H1 (cell line): Measurements from ENCODE around the gene TMEM170A. TPM values are rescaled to one million over a fixed set of nuclear protein-coding genes. Genes with fewer than 3 reads are reported as not detected.
A peak's percentile ranks its signal among the peaks of the same experiment; 100 is the strongest.

ENCODE experiments used
- CTCF ChIA-PET: fragments of 300-600 bp; sonication (Branson Sonifier 250); formaldehyde crosslinking; loops from one replicate; lab custom pipeline; 2021; ENCODE audit not compliant: partially characterized antibody; lab: Charles Lee
- POLR2A ChIA-PET: fragments of 300-600 bp; sonication (Branson Sonifier 250); formaldehyde crosslinking; loops from one replicate; lab custom pipeline; 2021; ENCODE audit warnings: inconsistent platforms; ENCODE audit not compliant: partially characterized antibody; lab: Charles Lee
- DNase-seq, 2 experiments: peaks; one replicate each; pipeline versions ENCODE4 v3.0.0 to v3.0.0-alpha.2; 2010 to 2022; ENCODE audit warnings: low spot score in 2 of 2, low read depth in 1 of 2, mixed read lengths in 1 of 2
- FAIRE-seq: peaks from 2 replicates; lab custom pipeline; 2011; peaks lifted over from hg19 to GRCh38; lab: Jason Lieb, UNC
- H2AFZ ChIP-seq: 2 replicates; pipeline ENCODE4 v1.8.1; 2012; ENCODE audit warnings: low read length, inconsistent platforms
- H2AK5ac ChIP-seq: 2 replicates; pipeline ENCODE4 v1.6.1; 2013; ENCODE audit warnings: low read depth, low read length
- H2BK120ac ChIP-seq: replicated peaks from 2 replicates; pipeline ENCODE3; 2013; ENCODE audit warnings: low read depth, low read length, inconsistent platforms
- H2BK12ac ChIP-seq: 2 replicates; pipeline ENCODE4 v1.6.1; 2013; ENCODE audit warnings: low read depth, low read length
- H2BK15ac ChIP-seq: 2 replicates; pipeline ENCODE4 v1.6.1; 2013; ENCODE audit warnings: low read length
- H2BK20ac ChIP-seq: 2 replicates; pipeline ENCODE4 v1.6.1; 2013; ENCODE audit warnings: low read length
- H2BK5ac ChIP-seq: 2 replicates; pipeline ENCODE4 v1.6.1; 2013; ENCODE audit warnings: low read depth, low read length
- H3K14ac ChIP-seq: 2 replicates; pipeline ENCODE4 v1.6.1; 2013; ENCODE audit warnings: inconsistent platforms; ENCODE audit not compliant: insufficient read length
- H3K18ac ChIP-seq: 2 replicates; pipeline ENCODE4 v1.6.1; 2013; ENCODE audit warnings: low read length; ENCODE audit errors: extremely low read depth
- H3K23ac ChIP-seq: 2 replicates; pipeline ENCODE4 v1.6.1; 2013; ENCODE audit warnings: inconsistent platforms; ENCODE audit not compliant: insufficient read length
- H3K23me2 ChIP-seq: 2 replicates; pipeline ENCODE4 v1.6.1; 2013; ENCODE audit warnings: low read depth, low read length
- H3K27ac ChIP-seq: 2 replicates; pipeline ENCODE4 v1.6.1; 2011; ENCODE audit warnings: low read depth, low read length, inconsistent platforms
- H3K27me3 ChIP-seq, 4 experiments: replicated peaks in 1 of 4; 1 replicate in 1 of 4; 2 replicates in 3 of 4; pipeline versions ENCODE4 v1.6.1 to v1.8.1; 2011 to 2013; ENCODE audit warnings: low read length in 3 of 4, mild to moderate bottlenecking in 3 of 4, inconsistent platforms in 2 of 4, mixed read lengths in 2 of 4, moderate library complexity in 1 of 4; ENCODE audit not compliant: control insufficient read depth in 3 of 4, insufficient read depth in 3 of 4; ENCODE audit errors: extremely low read depth in 1 of 4
- H3K36me3 ChIP-seq, 4 experiments: 2 replicates each; pipeline versions ENCODE4 v1.6.1 to v1.8.1; 2011 to 2013; ENCODE audit warnings: mild to moderate bottlenecking in 4 of 4, low read length in 3 of 4, moderate library complexity in 2 of 4, control low read depth in 1 of 4, inconsistent platforms in 1 of 4; ENCODE audit not compliant: insufficient read depth in 4 of 4, control insufficient read depth in 2 of 4
- H3K4ac ChIP-seq: replicated peaks from 2 replicates; pipeline ENCODE3; 2013; ENCODE audit warnings: low read length, low read depth, mixed read lengths, inconsistent platforms; ENCODE audit not compliant: insufficient read length
- H3K4me1 ChIP-seq, 4 experiments: replicated peaks in 1 of 4; 1 replicate in 1 of 4; 2 replicates in 3 of 4; pipeline versions ENCODE4 v1.6.1 to v1.8.1; 2011 to 2013; ENCODE audit warnings: low read length in 3 of 4, inconsistent platforms in 2 of 4, mixed read lengths in 1 of 4; ENCODE audit not compliant: insufficient read depth in 4 of 4, control insufficient read depth in 3 of 4
- H3K4me2 ChIP-seq, 2 experiments: 2 replicates each; pipeline versions ENCODE4 v1.6.1 to v1.8.1; 2011 to 2013; ENCODE audit warnings: low read depth in 2 of 2, low read length in 2 of 2, control low read depth in 1 of 2, inconsistent platforms in 1 of 2, mild to moderate bottlenecking in 1 of 2; ENCODE audit not compliant: insufficient read depth in 1 of 2
- H3K4me3 ChIP-seq, 4 experiments: fragments of 200-600, 300-600 bp in 1 of 4; sonication (generic), shearing (Covaris generic), sonication (Bioruptor Twin) in 1 of 4; 2 replicates each; pipeline versions ENCODE4 v1.5.1 to v1.8.1; 2011 to 2016; ENCODE audit warnings: low read length in 4 of 4, low read depth in 3 of 4, control low read depth in 2 of 4, inconsistent platforms in 2 of 4, mild to moderate bottlenecking in 2 of 4, mixed read lengths in 1 of 4, moderate library complexity in 1 of 4; ENCODE audit not compliant: insufficient read depth in 2 of 4; ENCODE audit errors: extremely low read depth in 1 of 4
- H3K56ac ChIP-seq: replicated peaks from 2 replicates; pipeline ENCODE3; 2013; ENCODE audit warnings: low read depth, mild to moderate bottlenecking, mixed read lengths, low read length, inconsistent platforms; ENCODE audit not compliant: insufficient read length
- H3K79me1 ChIP-seq: 2 replicates; pipeline ENCODE4 v1.6.1; 2013; ENCODE audit warnings: low read depth, low read length, control low read depth
- H3K79me2 ChIP-seq, 2 experiments: 2 replicates each; pipeline versions ENCODE4 v1.6.1 to v1.8.1; 2012 to 2013; ENCODE audit warnings: low read length in 2 of 2, mild to moderate bottlenecking in 2 of 2, inconsistent platforms in 1 of 2; ENCODE audit not compliant: insufficient read depth in 2 of 2, control insufficient read depth in 1 of 2
- H3K9ac ChIP-seq, 4 experiments: replicated peaks in 1 of 4; 1 replicate in 1 of 4; 2 replicates in 3 of 4; pipeline versions ENCODE4 v1.6.1 to v1.8.1; 2011 to 2013; ENCODE audit warnings: low read depth in 3 of 4, low read length in 3 of 4, control low read depth in 2 of 4, mild to moderate bottlenecking in 2 of 4, moderate library complexity in 2 of 4, inconsistent platforms in 1 of 4; ENCODE audit errors: extremely low read depth in 1 of 4
- H3K9me3 ChIP-seq, 2 experiments: 2 replicates each; pipeline versions ENCODE4 v1.6.1 to v1.8.1; 2012 to 2013; ENCODE audit warnings: mild to moderate bottlenecking in 2 of 2, moderate library complexity in 2 of 2, control low read depth in 1 of 2, inconsistent platforms in 1 of 2, low read depth in 1 of 2, low read length in 1 of 2, mixed read lengths in 1 of 2; ENCODE audit not compliant: insufficient read depth in 2 of 2
- H4K20me1 ChIP-seq, 2 experiments: replicated peaks in 1 of 2; 2 replicates each; pipeline versions ENCODE3 to v1.8.1; 2011 to 2013; ENCODE audit warnings: inconsistent platforms in 2 of 2, low read length in 2 of 2, mild to moderate bottlenecking in 1 of 2; ENCODE audit not compliant: insufficient read depth in 2 of 2, control insufficient read depth in 1 of 2
- H4K5ac ChIP-seq: 2 replicates; pipeline ENCODE4 v1.6.1; 2013; ENCODE audit warnings: low read length, low read depth, mixed read lengths, inconsistent platforms; ENCODE audit not compliant: insufficient read length
- H4K8ac ChIP-seq: 2 replicates; pipeline ENCODE4 v1.8.0; 2013; ENCODE audit warnings: mild to moderate bottlenecking, moderate library complexity, low read length, inconsistent platforms; ENCODE audit not compliant: insufficient read depth; ENCODE audit errors: extremely low read depth
- H4K91ac ChIP-seq: replicated peaks from 2 replicates; pipeline ENCODE3; 2013; ENCODE audit warnings: low read length, mixed read lengths, inconsistent platforms; ENCODE audit not compliant: insufficient read length
- KDM1A ChIP-seq: fragments of 200-600, 300-600 bp; sonication (generic); IDR thresholded peaks from 2 replicates; pipeline ENCODE4 v1.7.1; 2016; ENCODE audit warnings: mild to moderate bottlenecking, low read length, borderline replicate concordance
- POLR2AphosphoS5 ChIP-seq: IDR thresholded peaks from 2 replicates; pipeline ENCODE4 v1.6.1; 2011; ENCODE audit warnings: low read depth, low read length
- WGBS, 2 experiments: shearing (Covaris generic) in 1 of 2; methylation state at CpG; one replicate each; pipeline versions ENCODE4 v1.1.6 to v1.1.7; 2013 to 2015; ENCODE audit warnings: low lambda C conversion rate in 2 of 2, mixed read lengths in 2 of 2, inconsistent platforms in 1 of 2, low coverage in 1 of 2, missing lambda C conversion rate in 1 of 2; ENCODE audit not compliant: insufficient replicate concordance in 2 of 2, insufficient coverage in 1 of 2, insufficient read length in 1 of 2; ENCODE audit errors: extremely low coverage in 1 of 2, missing lambda C conversion rate in 1 of 2; 5-methylcytosine and 5-hydroxymethylcytosine counted together
- polyA plus RNA-seq, 7 experiments: library from polyadenylated mRNA; depleted of rRNA in 3 of 7; stranded (reverse) in 5 of 7; unstranded in 2 of 7; fragments of >200 nt in 5 of 7; fragments of 200-250 nt in 2 of 7; gene quantifications; 1 replicate in 5 of 7; 2 replicates in 1 of 7; 4 replicates in 1 of 7; pipeline versions ENCODE4 v1.2.1 to v1.2.3, GENCODE V29; 2011 to 2013; ENCODE audit warnings: missing spikeins in 2 of 7, mixed read lengths in 2 of 7
- total RNA-seq: library from RNA; stranded (reverse); fragmentation: NEBNext Ultra II Directional; extraction: Animal tissue kit (Norgen Biotek cat#: 25700); gene quantifications from 2 replicates; pipeline ENCODE4 v1.2.1, GENCODE V29; 2021

The TMEM170A gene
- total and polyA plus RNA-seq, 2 of the 8 experiments (the other 6 are each of a cell fraction or from before 2014, with no cell fraction given), result 22.9 to 56.6 TPM

DNA sequence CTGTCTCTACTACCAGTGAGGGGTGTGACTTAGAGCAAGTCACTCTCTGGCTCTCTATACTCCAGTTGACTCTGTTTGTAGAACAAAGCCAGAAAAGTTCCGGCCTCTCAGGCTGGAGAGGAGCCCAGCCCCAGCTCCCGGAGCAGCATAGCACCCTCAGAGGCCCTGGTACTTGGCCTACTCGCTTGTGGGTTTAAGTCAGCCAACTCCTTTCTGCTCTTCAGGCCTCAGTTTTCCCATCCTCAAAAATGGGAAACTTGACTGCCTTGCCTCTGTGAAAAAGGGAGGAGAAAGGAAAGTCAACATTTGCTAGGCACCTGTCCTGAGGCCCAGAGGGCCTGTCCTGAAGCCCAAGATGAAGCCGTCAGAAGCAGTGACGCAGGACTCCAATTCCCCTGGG, 29.7 kb upstream of the TMEM170A start:
- Histone ChIP-seq H2BK120ac (no peak overlapping the region), H4K8ac (no peak overlapping the region), H4K5ac (no peak overlapping the region), H2AK5ac (no peak overlapping the region), H3K9ac (peak overlapping the region in 3 of 4 experiments; percentile 36 to 74 (median 71); a peak in 3 of 7 replicates), H3K4me2 (peak overlapping the region; percentile 72 to 84), H2BK20ac (no peak overlapping the region), H3K36me3 (0 out of 8 replicates have a peak, but pooled peaks cover 0 to 2% (median 0%) of the 10 kb centered on the region in 4 experiments), H3K27me3 (0 out of 7 replicates have a peak, but pooled peaks cover 0 to 2% (median 0%) of the 10 kb centered on the region in 4 experiments), H3K27ac (no peak overlapping the region), H4K91ac (no peak overlapping the region), H3K4me1 (peaks cover 0 to 6% (median under 1%) of the 10 kb centered on the region in 4 experiments; a peak in 3 of 7 replicates), H4K20me1 (peaks cover 0 to 5% of the 10 kb centered on the region in 2 experiments), H3K9me3 (no peaks in the 10 kb centered on the region), H3K23me2 (peaks cover 6% of the 10 kb centered on the region; the same call in 1 of the 2 replicates), H3K14ac (no peak overlapping the region), H3K18ac (no peak overlapping the region; the same call in 1 of the 2 replicates), H3K23ac (no peak overlapping the region), H3K4ac (no peak overlapping the region), H2BK15ac (no peak overlapping the region), H2BK5ac (no peak overlapping the region), H3K56ac (no peak overlapping the region), H3K79me2 (peaks cover 0 to 3% of the 10 kb centered on the region in 2 experiments; a peak in 1 of 4 replicates), H3K4me3 (peak overlapping the region; percentile 66 to 87 (median 78)), H2BK12ac (peak overlapping the region; percentile 27; the same call in 1 of the 2 replicates), H2AFZ (0 out of 2 replicates have a peak overlapping the region, but pooled peaks have one; percentile 41), H3K79me1 (peaks cover 3% of the 10 kb centered on the region; the same call in 1 of the 2 replicates)
- no peak for FAIRE-seq
- POLR2A ChIA-PET, result interaction anchor here (0.8 to 3.8 kb wide), 15 partner anchors 13 to 191 kb away, joined by 3 to 73 read pairs (median 6); partner anchors contain the start of genes CFDP1, TMEM170A and TMEM231
- 68% methylated on average over 5 of the region's 5 CpGs; no CpG with 5 or more reads in 1 of the 2 experiments for WGBS, 2 experiments
- TF ChIP-seq POLR2AphosphoS5, result no peak
- TF ChIP-seq KDM1A, result peak; percentile 58; the same call in 1 of the 2 replicates
- no peak for DNase-seq
- CTCF ChIA-PET, result interaction anchor here (0.8 to 5.6 kb wide), 10 partner anchors 15 to 94 kb away, joined by 3 to 56 read pairs (median 4); partner anchors contain the start of gene TMEM170A
